Measurements from ENCODE around the gene KLK4. TPM values are rescaled to one million over a fixed set of nuclear protein-coding genes. Genes with fewer than 3 reads are reported as not detected.

The KLK4 gene
- total RNA-seq, 1 donor from 2014 or later = not detected

DNA sequence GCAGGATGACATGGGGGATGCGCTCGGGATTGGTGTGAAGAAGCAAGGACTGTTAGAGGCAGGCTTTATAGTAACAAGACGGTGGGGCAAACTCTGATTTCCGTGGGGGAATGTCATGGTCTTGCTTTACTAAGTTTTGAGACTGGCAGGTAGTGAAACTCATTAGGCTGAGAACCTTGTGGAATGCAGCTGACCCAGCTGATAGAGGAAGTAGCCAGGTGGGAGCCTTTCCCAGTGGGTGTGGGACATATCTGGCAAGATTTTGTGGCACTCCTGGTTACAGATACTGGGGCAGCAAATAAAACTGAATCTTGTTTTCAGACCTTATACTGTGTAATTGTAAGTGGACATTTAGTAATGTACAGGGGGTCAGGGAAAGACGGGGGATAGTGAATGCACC is 31.0 kb downstream of the KLK4 start:
- DNase-seq (ENCODE audit: low read depth) = no peak

DNA sequence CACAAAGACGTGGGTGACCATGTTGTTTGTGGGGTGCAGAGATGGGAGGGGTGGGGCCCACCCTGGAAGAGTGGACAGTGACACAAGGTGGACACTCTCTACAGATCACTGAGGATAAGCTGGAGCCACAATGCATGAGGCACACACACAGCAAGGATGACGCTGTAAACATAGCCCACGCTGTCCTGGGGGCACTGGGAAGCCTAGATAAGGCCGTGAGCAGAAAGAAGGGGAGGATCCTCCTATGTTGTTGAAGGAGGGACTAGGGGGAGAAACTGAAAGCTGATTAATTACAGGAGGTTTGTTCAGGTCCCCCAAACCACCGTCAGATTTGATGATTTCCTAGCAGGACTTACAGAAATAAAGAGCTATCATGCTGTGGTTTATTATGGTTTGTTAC is 32.3 kb downstream of the KLK4 start:
- DNase-seq (ENCODE audit: low read depth) = no peak

GRCh38 chr19:50877338-50877737 is 33.9 kb downstream of the KLK4 start:
- DNase-seq (ENCODE audit: low read depth) = no peak

DNA sequence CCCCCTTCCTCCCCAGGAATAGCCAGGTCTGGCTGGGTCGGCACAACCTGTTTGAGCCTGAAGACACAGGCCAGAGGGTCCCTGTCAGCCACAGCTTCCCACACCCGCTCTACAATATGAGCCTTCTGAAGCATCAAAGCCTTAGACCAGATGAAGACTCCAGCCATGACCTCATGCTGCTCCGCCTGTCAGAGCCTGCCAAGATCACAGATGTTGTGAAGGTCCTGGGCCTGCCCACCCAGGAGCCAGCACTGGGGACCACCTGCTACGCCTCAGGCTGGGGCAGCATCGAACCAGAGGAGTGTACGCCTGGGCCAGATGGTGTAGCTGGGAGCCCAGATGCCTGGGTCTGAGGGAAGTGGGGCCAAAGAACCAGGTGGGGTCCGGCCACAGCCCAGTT is 34.7 kb downstream of the KLK4 start:
- DNase-seq (ENCODE audit: low read depth) = no peak

- no peak for DNase-seq (ENCODE audit: low read depth)
Observed at GRCh38 chr19:50875795-50876422, 35.3 kb downstream of the KLK4 start.

DNA sequence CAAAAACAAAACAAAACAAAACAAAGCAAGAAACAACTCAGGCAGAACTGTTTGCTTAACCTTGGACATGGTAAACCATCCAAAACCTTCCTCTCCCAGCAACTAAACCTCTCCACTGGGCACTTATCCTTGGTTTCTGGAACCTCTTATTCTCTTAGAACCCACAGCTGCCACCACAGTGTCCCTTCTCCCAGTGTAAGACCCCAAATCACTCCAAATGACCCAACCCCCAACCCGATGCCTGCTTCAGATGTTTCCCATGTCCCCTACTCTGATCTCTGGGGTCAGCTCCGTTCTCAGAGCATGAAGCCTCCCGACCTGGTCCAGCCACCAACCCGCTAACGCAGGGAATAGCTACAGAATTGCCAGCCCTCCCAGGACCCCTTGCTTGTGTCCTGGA is 37.0 kb downstream of the KLK4 start:
- DNase-seq (ENCODE audit: low read depth) = no peak

- DNase-seq (ENCODE audit: low read depth) = no peak
Observed at GRCh38 chr19:50873056-50873455, 38.1 kb downstream of the KLK4 start, which contains the start of gene KLK2. TSS of gene KLK2 (plus strand) at chr19:50873439. CDS start at chr19:50873474, 35 bp downstream.

DNA sequence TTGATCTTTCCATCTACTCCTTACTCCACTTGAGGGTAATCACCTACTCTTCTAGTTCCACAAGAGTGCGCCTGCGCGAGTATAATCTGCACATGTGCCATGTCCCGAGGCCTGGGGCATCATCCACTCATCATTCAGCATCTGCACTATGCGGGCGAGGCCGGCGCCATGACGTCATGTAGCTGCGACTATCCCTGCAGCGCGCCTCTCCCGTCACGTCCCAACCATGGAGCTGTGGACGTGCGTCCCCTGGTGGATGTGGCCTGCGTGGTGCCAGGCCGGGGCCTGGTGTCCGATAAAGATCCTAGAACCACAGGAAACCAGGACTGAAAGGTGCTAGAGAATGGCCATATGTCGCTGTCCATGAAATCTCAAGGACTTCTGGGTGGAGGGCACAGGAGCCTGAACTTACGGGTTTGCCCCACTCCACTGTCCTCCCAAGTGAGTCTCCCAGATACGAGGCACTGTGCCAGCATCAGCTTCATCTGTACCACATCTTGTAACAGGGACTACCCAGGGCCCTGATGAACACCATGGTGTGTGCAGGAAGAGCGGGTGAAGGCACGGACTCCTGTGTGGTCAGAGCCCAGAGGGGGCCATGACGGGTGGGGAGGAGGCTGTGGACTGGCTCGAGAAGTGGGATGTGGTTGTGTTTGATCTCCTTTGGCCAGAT is 40.6 kb downstream of the KLK4 start:
- no peak for DNase-seq (ENCODE audit: low read depth)

GRCh38 chr19:50869479-50869878 is 41.7 kb downstream of the KLK4 start:
- no peak for DNase-seq (ENCODE audit: low read depth)

GRCh38 chr19:50861496-50862286 is 49.5 kb downstream of the KLK4 start:
- DNase-seq (ENCODE audit: low read depth) = no peak

DNA sequence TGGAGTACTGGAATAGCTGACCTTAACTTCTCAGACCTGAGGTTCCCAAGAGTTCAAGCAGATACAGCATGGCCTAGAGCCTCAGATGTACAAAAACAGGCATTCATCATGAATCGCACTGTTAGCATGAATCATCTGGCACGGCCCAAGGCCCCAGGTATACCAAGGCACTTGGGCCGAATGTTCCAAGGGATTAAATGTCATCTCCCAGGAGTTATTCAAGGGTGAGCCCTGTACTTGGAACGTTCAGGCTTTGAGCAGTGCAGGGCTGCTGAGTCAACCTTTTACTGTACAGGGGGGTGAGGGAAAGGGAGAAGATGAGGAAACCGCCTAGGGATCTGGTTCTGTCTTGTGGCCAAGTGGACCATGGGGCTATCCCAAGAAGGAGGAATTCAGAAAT is 50.2 kb downstream of the KLK4 start:
- DNase-seq (ENCODE audit: low read depth) = no peak

GRCh38 chr19:50859849-50860248 is 51.3 kb downstream of the KLK4 start:
- DNase-seq (ENCODE audit: low read depth) = no peak

DNA sequence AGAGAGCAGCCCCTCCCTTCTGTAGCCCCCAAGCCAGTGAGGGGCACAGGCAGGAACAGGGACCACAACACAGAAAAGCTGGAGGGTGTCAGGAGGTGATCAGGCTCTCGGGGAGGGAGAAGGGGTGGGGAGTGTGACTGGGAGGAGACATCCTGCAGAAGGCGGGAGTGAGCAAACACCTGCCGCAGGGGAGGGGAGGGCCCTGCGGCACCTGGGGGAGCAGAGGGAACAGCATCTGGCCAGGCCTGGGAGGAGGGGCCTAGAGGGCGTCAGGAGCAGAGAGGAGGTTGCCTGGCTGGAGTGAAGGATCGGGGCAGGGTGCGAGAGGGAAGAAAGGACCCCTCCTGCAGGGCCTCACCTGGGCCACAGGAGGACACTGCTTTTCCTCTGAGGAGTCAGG is 52.3 kb downstream of the KLK4 start:
- no peak for DNase-seq (ENCODE audit: low read depth)

DNA sequence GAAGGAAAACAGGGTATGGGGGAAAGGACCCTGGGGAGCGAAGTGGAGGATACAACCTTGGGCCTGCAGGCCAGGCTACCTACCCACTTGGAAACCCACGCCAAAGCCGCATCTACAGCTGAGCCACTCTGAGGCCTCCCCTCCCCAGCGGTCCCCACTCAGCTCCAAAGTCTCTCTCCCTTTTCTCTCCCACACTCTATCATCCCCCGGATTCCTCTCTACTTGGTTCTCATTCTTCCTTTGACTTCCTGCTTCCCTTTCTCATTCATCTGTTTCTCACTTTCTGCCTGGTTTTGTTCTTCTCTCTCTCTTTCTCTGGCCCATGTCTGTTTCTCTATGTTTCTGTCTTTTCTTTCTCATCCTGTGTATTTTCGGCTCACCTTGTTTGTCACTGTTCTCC is 53.8 kb downstream of the KLK4 start:
- DNase-seq (ENCODE audit: low read depth) = no peak

Other genes starting within 250 kb of the KLK4 start
- gene SHANK1, start 191.6 kb downstream of the KLK4 start, total RNA-seq = 0.17 and 0.65 TPM in 2 replicates
- gene CLEC11A, start 188.0 kb downstream of the KLK4 start, total RNA-seq = 0.15 and 0.52 TPM in 2 replicates
- gene GPR32, start 140.9 kb downstream of the KLK4 start, total RNA-seq = not detected in 2 replicates
- not detected in 2 replicates for gene ACP4, start 121.0 kb downstream of the KLK4 start, total RNA-seq
- not detected in 2 replicates for gene KLK1, start 87.6 kb downstream of the KLK4 start, total RNA-seq
- not detected in 2 replicates for gene KLK15, start 77.8 kb downstream of the KLK4 start, total RNA-seq
- gene KLK3, start 56.5 kb downstream of the KLK4 start, total RNA-seq = not detected in 2 replicates
- not detected in 2 replicates for gene KLK2, start 38.0 kb downstream of the KLK4 start, total RNA-seq
- gene KLK5, start 41.6 kb upstream of the KLK4 start, total RNA-seq = 1.3 and 20.7 TPM in 2 replicates
- 1.0 and 16.8 TPM in 2 replicates for gene KLK6, start 58.2 kb upstream of the KLK4 start, total RNA-seq
- 0.30 and 10.8 TPM in 2 replicates for gene KLK7, start 72.5 kb upstream of the KLK4 start, total RNA-seq
- 5.4 TPM in 1 of 2 replicates, not detected in the other for gene KLK8, start 90.2 kb upstream of the KLK4 start, total RNA-seq
- gene KLK10, start 108.3 kb upstream of the KLK4 start, total RNA-seq = 0.60 and 17.4 TPM in 2 replicates
- not detected in 2 replicates for gene KLK11, start 115.2 kb upstream of the KLK4 start, total RNA-seq
- not detected in 2 replicates for gene KLK12, start 123.6 kb upstream of the KLK4 start, total RNA-seq
- not detected in 2 replicates for gene KLK13, start 153.7 kb upstream of the KLK4 start, total RNA-seq
- gene KLK14, start 171.5 kb upstream of the KLK4 start, total RNA-seq = not detected in 2 replicates
- 6.4 and 7.8 TPM in 2 replicates for gene CTU1, start 197.0 kb upstream of the KLK4 start, total RNA-seq
- gene SIGLEC9, start 213.5 kb upstream of the KLK4 start, total RNA-seq = not detected in 2 replicates
- gene SIGLEC7, start 230.9 kb upstream of the KLK4 start, total RNA-seq = not detected in 2 replicates

Data from renal cortical epithelial cell (primary cell).